ENCODE measurements around the gene B4GALT6. TPM values are rescaled to one million over a fixed set of nuclear protein-coding genes. Genes with fewer than 3 reads are reported as not detected.

Gene B4GALT6
- total RNA-seq, 1 donor from 2014 or later, result 17.7 TPM

GRCh38 chr18:31586616-31587015 is 97.8 kb downstream of the B4GALT6 start:
- Histone ChIP-seq H3K9me3 (ENCODE audit: insufficient read depth, low read depth, low read length) (no peaks in the 10 kb centered on the region), H3K27ac (ENCODE audit: low read depth, low read length) (no peak overlapping the region), H3K36me3 (ENCODE audit: insufficient read depth, low read length) (no peaks in the 10 kb centered on the region), H3K4me3 (ENCODE audit: insufficient read depth, low read depth, low read length) (no peak overlapping the region), H3K27me3 (ENCODE audit: insufficient read depth, low read length) (no peaks in the 10 kb centered on the region), H3K4me1 (ENCODE audit: insufficient read depth, low read length) (peaks cover 3% of the 10 kb centered on the region), H2AFZ (ENCODE audit: low read depth, low read length) (no peak overlapping the region), H3K79me2 (ENCODE audit: insufficient read depth, low read length) (no peaks in the 10 kb centered on the region), H3K9ac (ENCODE audit: low read length) (no peak overlapping the region), H3K4me2 (ENCODE audit: low read length) (no peak overlapping the region), H4K20me1 (ENCODE audit: insufficient read depth, low read length) (no peaks in the 10 kb centered on the region)
- Mint-ChIP-seq H3K9me3 (ENCODE audit: unreplicated experiment) (no peaks in the 10 kb centered on the region), H3K27me3 (ENCODE audit: low read depth, unreplicated experiment) (no peaks in the 10 kb centered on the region), H3K36me3 (ENCODE audit: low read depth, unreplicated experiment) (no peaks in the 10 kb centered on the region), H3K4me1 (ENCODE audit: low read depth, unreplicated experiment) (no peaks in the 10 kb centered on the region), H3K4me3 (ENCODE audit: unreplicated experiment) (no peak overlapping the region), H3K27ac (ENCODE audit: unreplicated experiment) (no peak overlapping the region)
- DNase-seq (ENCODE audit: low read depth) (no peak), FAIRE-seq (no peak)
- TF ChIP-seq CTCF (IDR thresholded peaks at IDR 0.05; ENCODE audit: insufficient read depth, low read depth, low read length) (no peak), EZH2 (IDR thresholded peaks at IDR 0.05; ENCODE audit: insufficient read depth, low read length) (no peak)

- DNase-seq (ENCODE audit: low read depth), result no peak
- H3K27me3 ChIP-seq (ENCODE audit: insufficient read depth, low read length), result no peaks in the 10 kb centered on the region
- Mint-ChIP-seq H3K4me3 (ENCODE audit: unreplicated experiment) (no peak overlapping the region), H3K4me1 (ENCODE audit: low read depth, unreplicated experiment) (no peaks in the 10 kb centered on the region), H3K27me3 (ENCODE audit: low read depth, unreplicated experiment) (no peaks in the 10 kb centered on the region), H3K9me3 (ENCODE audit: unreplicated experiment) (no peaks in the 10 kb centered on the region), H3K27ac (ENCODE audit: unreplicated experiment) (no peak overlapping the region), H3K36me3 (ENCODE audit: low read depth, unreplicated experiment) (no peaks in the 10 kb centered on the region)
- H3K9me3 ChIP-seq (ENCODE audit: insufficient read depth, low read depth, low read length), result no peaks in the 10 kb centered on the region
- no peak overlapping the region for H2AFZ ChIP-seq (ENCODE audit: low read depth, low read length)
- no peak overlapping the region for H3K4me2 ChIP-seq (ENCODE audit: low read length)
- H3K4me3 ChIP-seq (ENCODE audit: insufficient read depth, low read depth, low read length), result no peak overlapping the region
- H3K9ac ChIP-seq (ENCODE audit: low read length), result no peak overlapping the region
- H3K79me2 ChIP-seq (ENCODE audit: insufficient read depth, low read length), result no peaks in the 10 kb centered on the region
- H3K36me3 ChIP-seq (ENCODE audit: insufficient read depth, low read length), result no peaks in the 10 kb centered on the region
- H4K20me1 ChIP-seq (ENCODE audit: insufficient read depth, low read length), result no peaks in the 10 kb centered on the region
- FAIRE-seq, result no peak
- H3K27ac ChIP-seq (ENCODE audit: low read depth, low read length), result no peak overlapping the region
- TF ChIP-seq CTCF (IDR thresholded peaks at IDR 0.05; ENCODE audit: insufficient read depth, low read depth, low read length), result no peak
- no peak for TF ChIP-seq EZH2 (IDR thresholded peaks at IDR 0.05; ENCODE audit: insufficient read depth, low read length)
- peaks cover 7% of the 10 kb centered on the region for H3K4me1 ChIP-seq (ENCODE audit: insufficient read depth, low read length)
These were observed 98.4 kb downstream of the B4GALT6 start for GRCh38 chr18:31585991-31586390.

- Mint-ChIP-seq H3K4me1 (ENCODE audit: low read depth, unreplicated experiment) (no peaks in the 10 kb centered on the region), H3K4me3 (ENCODE audit: unreplicated experiment) (no peak overlapping the region), H3K27me3 (ENCODE audit: low read depth, unreplicated experiment) (no peaks in the 10 kb centered on the region), H3K36me3 (ENCODE audit: low read depth, unreplicated experiment) (no peaks in the 10 kb centered on the region), H3K9me3 (ENCODE audit: unreplicated experiment) (no peaks in the 10 kb centered on the region), H3K27ac (ENCODE audit: unreplicated experiment) (no peak overlapping the region)
- DNase-seq (ENCODE audit: low read depth) (no peak), FAIRE-seq (no peak)
- no peak overlapping the region for H3K4me2 ChIP-seq (ENCODE audit: low read length)
- H2AFZ ChIP-seq (ENCODE audit: low read depth, low read length), result no peak overlapping the region
- no peaks in the 10 kb centered on the region for H3K27me3 ChIP-seq (ENCODE audit: insufficient read depth, low read length)
- H3K9ac ChIP-seq (ENCODE audit: low read length), result no peak overlapping the region
- no peak overlapping the region for H3K4me3 ChIP-seq (ENCODE audit: insufficient read depth, low read depth, low read length)
- H4K20me1 ChIP-seq (ENCODE audit: insufficient read depth, low read length), result no peaks in the 10 kb centered on the region
- no peak for TF ChIP-seq EZH2 (IDR thresholded peaks at IDR 0.05; ENCODE audit: insufficient read depth, low read length)
- TF ChIP-seq CTCF (IDR thresholded peaks at IDR 0.05; ENCODE audit: insufficient read depth, low read depth, low read length), result no peak
- H3K4me1 ChIP-seq (ENCODE audit: insufficient read depth, low read length), result peaks cover 7% of the 10 kb centered on the region
- no peak overlapping the region for H3K27ac ChIP-seq (ENCODE audit: low read depth, low read length)
- no peaks in the 10 kb centered on the region for H3K79me2 ChIP-seq (ENCODE audit: insufficient read depth, low read length)
- no peaks in the 10 kb centered on the region for H3K36me3 ChIP-seq (ENCODE audit: insufficient read depth, low read length)
- H3K9me3 ChIP-seq (ENCODE audit: insufficient read depth, low read depth, low read length), result no peaks in the 10 kb centered on the region
These were observed 101.1 kb downstream of the B4GALT6 start for GRCh38 chr18:31583185-31583854.
